Activated naive CD4-positive, alpha-beta T cell treated with anti-CD3 and anti-CD28 coated beads, Interleukin-2, amount 50 U/mL, for 16 hours (primary cell): ENCODE data around the gene SIN3B.

ENCODE experiments used
- DNase-seq: peaks from one replicate; pipeline ENCODE4 v3.0.0-alpha.2; 2020

SIN3B gene

GRCh38 chr19:16914421-16914820 lies 85.2 kb downstream of the SIN3B start:
- no peak for DNase-seq

GRCh38 chr19:16915135-16915534 lies 85.9 kb downstream of the SIN3B start:
- DNase-seq, result no peak

- no peak for DNase-seq
Measured at GRCh38 chr19:16915734-16916133, 86.5 kb downstream of the SIN3B start.

GRCh38 chr19:16917401-16917800 lies 88.2 kb downstream of the SIN3B start:
- DNase-seq, result no peak

- no peak for DNase-seq
Measured at GRCh38 chr19:16919496-16919895, 90.3 kb downstream of the SIN3B start.

- DNase-seq, result no peak
Measured at GRCh38 chr19:16920816-16921529, 91.8 kb downstream of the SIN3B start.

GRCh38 chr19:16921766-16922591 lies 92.8 kb downstream of the SIN3B start:
- no peak for DNase-seq

GRCh38 chr19:16922592-16922934 lies 93.4 kb downstream of the SIN3B start:
- no peak for DNase-seq

- DNase-seq, result no peak
Measured at GRCh38 chr19:16922949-16923348, 93.8 kb downstream of the SIN3B start.

- no peak for DNase-seq
Measured at GRCh38 chr19:16927883-16928282, 98.7 kb downstream of the SIN3B start.

- DNase-seq, result no peak
Measured at GRCh38 chr19:16928351-16928750, 99.2 kb downstream of the SIN3B start.

- DNase-seq, result no peak
Measured at GRCh38 chr19:16928916-16929315, 99.7 kb downstream of the SIN3B start.
